Endothelial cell (in vitro differentiated cells): ENCODE data around the gene CACNA1D. TPM values are rescaled to one million over a fixed set of nuclear protein-coding genes. Genes with fewer than 3 reads are reported as not detected.

ENCODE experiments used
- DNase-seq: peaks from one replicate; pipeline ENCODE4 v3.0.0; 2021; ENCODE audit warnings: low spot score
- H3K27ac Mint-ChIP-seq: one replicate; pipeline ENCODE4 v1.8.0; 2021; ENCODE audit warnings: mixed read lengths, inconsistent platforms; ENCODE audit not compliant: unreplicated experiment
- H3K27me3 Mint-ChIP-seq: one replicate; pipeline ENCODE4 v1.8.0; 2021; ENCODE audit warnings: mild to moderate bottlenecking, moderate library complexity, mixed read lengths, inconsistent platforms; ENCODE audit not compliant: unreplicated experiment
- H3K36me3 Mint-ChIP-seq: one replicate; pipeline ENCODE4 v1.8.0; 2021; ENCODE audit warnings: mild to moderate bottlenecking, low read depth, mixed read lengths, inconsistent platforms; ENCODE audit not compliant: unreplicated experiment
- H3K4me1 Mint-ChIP-seq: one replicate; pipeline ENCODE4 v1.8.0; 2021; ENCODE audit warnings: mild to moderate bottlenecking, mixed read lengths, inconsistent platforms; ENCODE audit not compliant: unreplicated experiment
- H3K4me3 Mint-ChIP-seq: one replicate; pipeline ENCODE4 v1.8.0; 2021; ENCODE audit warnings: mild to moderate bottlenecking, mixed read lengths, inconsistent platforms; ENCODE audit not compliant: unreplicated experiment
- H3K9me3 Mint-ChIP-seq: one replicate; pipeline ENCODE4 v1.8.0; 2021; ENCODE audit warnings: mixed read lengths, inconsistent platforms; ENCODE audit not compliant: unreplicated experiment
- CTCF ChIP-seq: fragments of 200-600 bp; sonication (generic); IDR thresholded peaks from one replicate; pipeline ENCODE4 v1.5.0; 2021; ENCODE audit warnings: antibody characterized with exemption; ENCODE audit not compliant: unreplicated experiment
- total RNA-seq: library from RNA; stranded (reverse); fragmentation: NEBNext Ultra II Directional; extraction: Animal tissue kit (Norgen Biotek cat#: 25700); gene quantifications from one replicate; pipeline ENCODE4 v1.2.1, GENCODE V29; 2021; ENCODE audit not compliant: unreplicated experiment

Gene CACNA1D
- total RNA-seq, 1 donor from 2014 or later = 208 TPM

- no peaks in the 10 kb centered on the region for H3K36me3 Mint-ChIP-seq
Observed at GRCh38 chr3:53589201-53589600, 94.8 kb downstream of the CACNA1D start.

GRCh38 chr3:53589806-53590205 lies 95.4 kb downstream of the CACNA1D start:
- H3K27me3 Mint-ChIP-seq = peaks cover 12% of the 10 kb centered on the region
- TF ChIP-seq CTCF = no peak
- no peak for DNase-seq
- H3K27ac Mint-ChIP-seq = no peak overlapping the region
- H3K36me3 Mint-ChIP-seq = no peaks in the 10 kb centered on the region
- H3K9me3 Mint-ChIP-seq = no peaks in the 10 kb centered on the region
- peaks cover 7% of the 10 kb centered on the region for H3K4me1 Mint-ChIP-seq
- no peak overlapping the region for H3K4me3 Mint-ChIP-seq

More at GRCh38 chr3:53589201-53589600, 94.8 kb downstream of the CACNA1D start:
- no peaks in the 10 kb centered on the region for H3K9me3 Mint-ChIP-seq
- H3K27me3 Mint-ChIP-seq = peaks cover 12% of the 10 kb centered on the region
- no peak overlapping the region for H3K4me3 Mint-ChIP-seq
- no peak for DNase-seq
- TF ChIP-seq CTCF = no peak
- peaks cover 7% of the 10 kb centered on the region for H3K4me1 Mint-ChIP-seq
- no peak overlapping the region for H3K27ac Mint-ChIP-seq

GRCh38 chr3:53590606-53591005 lies 96.2 kb downstream of the CACNA1D start:
- no peak overlapping the region for H3K27ac Mint-ChIP-seq
- no peak for TF ChIP-seq CTCF
- no peaks in the 10 kb centered on the region for H3K9me3 Mint-ChIP-seq
- H3K36me3 Mint-ChIP-seq = no peaks in the 10 kb centered on the region
- DNase-seq = no peak
- H3K27me3 Mint-ChIP-seq = peaks cover 11% of the 10 kb centered on the region
- H3K4me3 Mint-ChIP-seq = no peak overlapping the region
- peaks cover 7% of the 10 kb centered on the region for H3K4me1 Mint-ChIP-seq

GRCh38 chr3:53591646-53592045 lies 97.2 kb downstream of the CACNA1D start:
- no peak overlapping the region for H3K27ac Mint-ChIP-seq
- H3K4me1 Mint-ChIP-seq = peaks cover 7% of the 10 kb centered on the region
- H3K9me3 Mint-ChIP-seq = no peaks in the 10 kb centered on the region
- no peaks in the 10 kb centered on the region for H3K36me3 Mint-ChIP-seq
- H3K4me3 Mint-ChIP-seq = no peak overlapping the region
- peaks cover 7% of the 10 kb centered on the region for H3K27me3 Mint-ChIP-seq
- DNase-seq = no peak
- no peak for TF ChIP-seq CTCF

- no peaks in the 10 kb centered on the region for H3K9me3 Mint-ChIP-seq
- peaks cover 6% of the 10 kb centered on the region for H3K27me3 Mint-ChIP-seq
- TF ChIP-seq CTCF = no peak
- no peak for DNase-seq
- H3K4me1 Mint-ChIP-seq = peaks cover 16% of the 10 kb centered on the region
- no peak overlapping the region for H3K27ac Mint-ChIP-seq
- no peak overlapping the region for H3K4me3 Mint-ChIP-seq
- no peaks in the 10 kb centered on the region for H3K36me3 Mint-ChIP-seq
Observed at GRCh38 chr3:53592862-53593261, 98.5 kb downstream of the CACNA1D start.
